Activated CD4-positive, alpha-beta memory T cell treated with anti-CD3 and anti-CD28 coated beads, Interleukin-2, amount 10 ng/mL, durations not matched to agents 7 days and 5 days (primary cell): ENCODE data around the gene LTBP2. TPM values are rescaled to one million over a fixed set of nuclear protein-coding genes. Genes with fewer than 3 reads are reported as not detected.
"Not testable (repeated sequence)": the region's sequence is repeated elsewhere in the genome, so short reads cannot be mapped to it uniquely, and the experiment has no call there.

Experiments used
- CTCF ChIA-PET: fragments of 350-600 bp; sonication (Branson Sonifier 250); formaldehyde crosslinking; loops from one replicate; lab custom pipeline; 2021; ENCODE audit warnings: antibody characterized with exemption, inconsistent platforms; lab: Charles Lee
- POLR2A ChIA-PET: fragments of 350-600 bp; sonication (Branson Sonifier 250); formaldehyde crosslinking; loops from one replicate; lab custom pipeline; 2021; ENCODE audit warnings: antibody characterized with exemption; lab: Charles Lee
- DNase-seq: peaks from one replicate; pipeline ENCODE4 v3.0.0-alpha.2; 2020
- H3K27ac Mint-ChIP-seq: one replicate; pipeline ENCODE4 v1.8.0; 2021; ENCODE audit warnings: mild to moderate bottlenecking, mixed read lengths
- H3K27me3 Mint-ChIP-seq: one replicate; pipeline ENCODE4 v1.8.0; 2021; ENCODE audit warnings: mixed read lengths
- H3K36me3 Mint-ChIP-seq: one replicate; pipeline ENCODE4 v1.8.0; 2021; ENCODE audit warnings: low read depth, mixed read lengths
- H3K4me1 Mint-ChIP-seq: one replicate; pipeline ENCODE4 v1.8.0; 2021; ENCODE audit warnings: mixed read lengths
- H3K4me3 Mint-ChIP-seq: one replicate; pipeline ENCODE4 v1.8.0; 2021; ENCODE audit warnings: mild to moderate bottlenecking, mixed read lengths
- H3K9me3 Mint-ChIP-seq: one replicate; pipeline ENCODE4 v1.8.0; 2021; ENCODE audit warnings: mixed read lengths
- total RNA-seq, 2 experiments: library from RNA; stranded (reverse); gene quantifications; one replicate each; pipeline ENCODE4 v1.2.3, GENCODE V29; 2021

Gene LTBP2
- total RNA-seq, 2 experiments from 2014 or later, result 0.28 to 0.40 TPM

DNA sequence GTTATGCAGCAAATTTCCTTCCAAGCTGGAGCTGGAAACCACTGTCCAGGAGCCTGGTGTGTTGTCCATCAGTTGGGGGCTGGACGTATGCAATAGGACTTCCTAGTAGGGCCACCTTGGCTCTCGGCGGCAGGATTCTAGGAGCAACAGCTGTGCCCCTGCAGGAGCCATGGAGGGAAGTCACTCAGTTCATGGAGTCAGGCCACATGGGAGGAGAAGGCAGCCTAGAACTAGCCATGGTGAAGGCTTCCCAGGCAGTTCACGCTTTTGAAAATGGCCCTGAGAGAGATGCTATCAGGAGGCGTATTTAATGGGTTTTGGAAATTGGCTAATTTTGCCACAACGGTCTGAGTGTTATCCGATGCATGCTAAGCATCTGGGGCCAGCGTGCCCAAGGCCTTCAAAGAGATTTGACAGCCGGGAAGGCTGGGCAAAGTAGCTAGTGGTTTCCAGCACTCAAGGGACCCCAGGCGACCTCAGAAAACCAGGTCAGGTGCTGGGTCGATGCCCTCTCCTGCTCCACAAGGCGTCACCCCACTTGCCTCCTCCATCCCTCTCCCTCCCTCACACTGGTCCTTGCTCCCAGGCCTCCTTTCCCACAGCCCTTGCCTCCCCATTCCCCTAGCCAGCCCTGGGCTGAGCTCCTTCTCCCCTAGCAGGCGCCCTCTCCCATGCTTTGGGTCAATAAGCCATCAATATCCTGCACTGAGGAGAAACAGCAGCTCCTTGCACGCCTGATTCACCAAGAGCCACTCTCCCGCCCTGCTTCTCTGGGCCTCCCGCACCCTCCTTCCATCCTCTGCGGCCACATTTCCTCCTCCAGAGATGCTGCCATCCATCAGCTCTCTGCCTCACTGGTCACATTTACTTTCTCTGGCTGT lies 155.1 kb downstream of the LTBP2 start:
- H3K27me3 Mint-ChIP-seq, result peaks cover 19% of the 10 kb centered on the region

GRCh38 chr14:74454397-74454796 lies 157.6 kb downstream of the LTBP2 start:
- H3K4me3 Mint-ChIP-seq, POLR2A ChIA-PET, DNase-seq, H3K27ac Mint-ChIP-seq, CTCF ChIA-PET, H3K9me3 Mint-ChIP-seq, H3K36me3 Mint-ChIP-seq, H3K4me1 Mint-ChIP-seq: not testable (repeated sequence)
- peaks cover 29% of the 10 kb centered on the region for H3K27me3 Mint-ChIP-seq

More for the DNA sequence above, 155.1 kb downstream of the LTBP2 start:
- no peaks in the 10 kb centered on the region for H3K36me3 Mint-ChIP-seq
- DNase-seq, result no peak
- H3K4me1 Mint-ChIP-seq, result no peaks in the 10 kb centered on the region
- no peak overlapping the region for H3K4me3 Mint-ChIP-seq
- no peak overlapping the region for H3K27ac Mint-ChIP-seq
- ChIA-PET POLR2A (no interaction called here), CTCF (no interaction called here)
- H3K9me3 Mint-ChIP-seq, result no peaks in the 10 kb centered on the region

Other genes with a start within 250 kb of the LTBP2 start
- gene SYNDIG1L, start 186.0 kb downstream of the LTBP2 start, total RNA-seq, result not detected
- 10 to 100 TPM; 65.1 to 66.5 TPM for gene NPC2, start 118.9 kb downstream of the LTBP2 start, total RNA-seq
- 10 to 100 TPM; 25.8 to 32.1 TPM for gene ISCA2, start 118.5 kb downstream of the LTBP2 start, total RNA-seq
- gene AREL1, start 100.8 kb upstream of the LTBP2 start, total RNA-seq, result 10 to 100 TPM; 42.4 to 43.1 TPM
- 10 to 100 TPM; 56.6 to 58.6 TPM for gene FCF1, start 100.9 kb upstream of the LTBP2 start, total RNA-seq
- gene YLPM1, start 151.1 kb upstream of the LTBP2 start, total RNA-seq, result 10 to 100 TPM; 52.3 to 55.4 TPM